HepG2 (cell line): ENCODE results near the gene GPR17. TPM values are rescaled to one million over a fixed set of nuclear protein-coding genes. Genes with fewer than 3 reads are reported as not detected.

Experiments used
- ATAC-seq: fragments of 200-7000 bp; cut with Tn5 transposase; 3 replicates; pipeline ENCODE4 v1.9.1; 2020; ENCODE audit warnings: mild to moderate bottlenecking, moderate library complexity
- BruUV-seq: library from RNA; stranded (reverse); fragments of 400-500 nt; replicated peaks from 2 replicates; lab custom pipeline; 2021; lab: Mats Ljungman, UMichigan
- CTCF ChIA-PET: fragments of 300-600 bp; formaldehyde crosslinking; extraction: SDS; loops from one replicate; lab custom pipeline; 2021; ENCODE audit warnings: low total read pairs, inconsistent platforms, low intra/inter-chr PET ratio; lab: Yijun Ruan, JAX
- POLR2A ChIA-PET: fragments of 350-600 bp; sonication (Branson Sonifier 250); formaldehyde crosslinking; loops from one replicate; lab custom pipeline; 2020; ENCODE audit warnings: antibody characterized with exemption, inconsistent platforms; lab: Yijun Ruan, JAX
- DNase-seq: peaks from one replicate; pipeline ENCODE4 v3.0.0-alpha.2; 2015; ENCODE audit warnings: low spot score
- FAIRE-seq: peaks from 3 replicates; lab custom pipeline; 2011; peaks lifted over from hg19 to GRCh38; lab: Jason Lieb, UNC
- H2AFZ ChIP-seq: one replicate; pipeline ENCODE4 v1.6.1; 2011; ENCODE audit warnings: low read length, inconsistent platforms
- H3K27ac ChIP-seq: fragments of 300-600 bp; 3 replicates; pipeline ENCODE4 v1.8.0; 2011; ENCODE audit warnings: mixed run types, mild to moderate bottlenecking, mixed read lengths, low read length, inconsistent platforms; ENCODE audit not compliant: insufficient read depth; ENCODE audit errors: extremely low read length
- H3K27me3 ChIP-seq, 2 experiments: fragments of 200-600 bp in 1 of 2; 2 replicates in 1 of 2; 3 replicates in 1 of 2; pipeline versions ENCODE4 v1.6.0 to v1.8.0; 2011; ENCODE audit warnings: low read length in 2 of 2, mild to moderate bottlenecking in 2 of 2, moderate library complexity in 2 of 2, inconsistent platforms in 1 of 2; ENCODE audit not compliant: insufficient read depth in 2 of 2, control insufficient read depth in 1 of 2
- H3K36me3 ChIP-seq, 2 experiments: fragments of 200-600 bp in 1 of 2; replicated peaks in 1 of 2; 2 replicates in 1 of 2; 3 replicates in 1 of 2; pipeline versions ENCODE4 v1.5.1 to v1.8.0; 2011; ENCODE audit warnings: low read length in 2 of 2, inconsistent platforms in 1 of 2; ENCODE audit not compliant: insufficient read depth in 2 of 2, control insufficient read depth in 1 of 2
- H3K4me1 ChIP-seq: 2 replicates; pipeline ENCODE4 v1.5.1; 2012; ENCODE audit warnings: low read length, inconsistent platforms; ENCODE audit not compliant: insufficient read depth
- H3K4me2 ChIP-seq: 2 replicates; pipeline ENCODE4 v1.6.0; 2011; ENCODE audit warnings: low read depth, low read length, inconsistent platforms
- H3K4me3 ChIP-seq, 3 experiments: fragments of 200-600 bp in 1 of 3; sonication (generic), shearing (Covaris generic) in 1 of 3; replicated peaks in 1 of 3; 2 replicates each; pipeline ENCODE4 v1.5.1; 2011 to 2016; ENCODE audit warnings: low read length in 3 of 3, inconsistent platforms in 2 of 3, low read depth in 2 of 3, mild to moderate bottlenecking in 2 of 3, control low read depth in 1 of 3, mixed read lengths in 1 of 3; ENCODE audit not compliant: insufficient read depth in 1 of 3
- H3K79me2 ChIP-seq: one replicate; pipeline ENCODE4 v1.6.1; 2011; ENCODE audit warnings: low read length, inconsistent platforms; ENCODE audit not compliant: insufficient read depth
- H3K9ac ChIP-seq: 2 replicates; pipeline ENCODE4 v1.6.0; 2011; ENCODE audit warnings: mild to moderate bottlenecking, low read depth, low read length, inconsistent platforms; ENCODE audit not compliant: insufficient read depth
- H3K9me3 ChIP-seq: 2 replicates; pipeline ENCODE4 v1.5.1; 2012; ENCODE audit warnings: mild to moderate bottlenecking, low read length
- H4K20me1 ChIP-seq: 2 replicates; pipeline ENCODE4 v1.6.0; 2011; ENCODE audit warnings: inconsistent platforms, mild to moderate bottlenecking, low read length, moderate library complexity; ENCODE audit not compliant: insufficient read depth
- CHCHD3 ChIP-seq: sonication (generic); formaldehyde crosslinking; IDR thresholded peaks from 2 replicates; pipeline ENCODE4 v1.8.0; 2022; ENCODE audit warnings: mild to moderate bottlenecking, missing genetic modification reagents, moderate library complexity
- PLRG1 ChIP-seq: fragments of 450-650 bp; conservative IDR thresholded peaks from 2 replicates; pipeline ENCODE4 v1.6.1; 2016
- RBM39 ChIP-seq: fragments of 200-400 bp; formaldehyde crosslinking; IDR thresholded peaks from one replicate; pipeline ENCODE4 v1.6.1; 2018; ENCODE audit warnings: antibody characterized with exemption, mild to moderate bottlenecking, low read depth, low read length; ENCODE audit not compliant: poor library complexity, severe bottlenecking
- SSRP1 ChIP-seq: IDR thresholded peaks from 2 replicates; pipeline ENCODE4 v1.6.1; 2016; ENCODE audit warnings: control low read depth
- ZNF549 ChIP-seq: sonication (generic); formaldehyde crosslinking; IDR thresholded peaks from 2 replicates; pipeline ENCODE4 v1.5.0; 2020; ENCODE audit warnings: missing genetic modification reagents
- ZNF782 ChIP-seq: sonication (generic); formaldehyde crosslinking; IDR thresholded peaks from 2 replicates; pipeline ENCODE4 v1.4.0; 2020; ENCODE audit warnings: missing genetic modification reagents, mild to moderate bottlenecking, borderline replicate concordance
- WGBS: methylation state at CpG from one replicate; pipeline ENCODE4 v1.1.6; 2017; ENCODE audit warnings: low lambda C conversion rate; 5-methylcytosine and 5-hydroxymethylcytosine counted together
- in situ Hi-C: cut with HindIII; loops from 2 replicates; pipeline ENCODE4 v1.10.0; 2017; ENCODE audit warnings: low pct_unique_long_range_greater_than_20kb; ENCODE audit not compliant: extremely low pct_ligation_motif_present
- intact Hi-C: fragments of 100-400 bp; cut with micrococcal nuclease; formaldehyde crosslinking; loops from one replicate; pipeline ENCODE4 v1.10.0; 2022; ENCODE audit not compliant: unreplicated experiment
- polyA plus RNA-seq, 8 experiments: library from polyadenylated mRNA; depleted of rRNA in 3 of 8; stranded (reverse) in 7 of 8; unstranded in 1 of 8; fragments of >200 nt; fragmentation: Illumina TruSeq in 4 of 8; extraction: Trizol in 4 of 8; gene quantifications; 2 replicates each; pipeline versions ENCODE4 v1.2.1 to v1.2.3, GENCODE V29; 2011 to 2016; ENCODE audit warnings: low read depth in 4 of 8, missing spikeins in 1 of 8, mixed read lengths in 1 of 8; ENCODE audit not compliant: insufficient read depth in 1 of 8
- total RNA-seq, 5 experiments: library from RNA; depleted of rRNA; stranded (reverse); fragments of >200 nt; fragmentation: Illumina TruSeq; extraction: Trizol; gene quantifications; 2 replicates each; pipeline ENCODE4 v1.2.3, GENCODE V29; 2016; ENCODE audit warnings: low read depth in 1 of 5
- TF ChIP-seq, protein P1 (sequence below): IDR thresholded peaks from 2 replicates; pipeline ENCODE4 v1.4.0; 2020; ENCODE audit warnings: mild to moderate bottlenecking, missing genetic modification reagents

Gene GPR17
- total and polyA plus RNA-seq, 2 of the 13 experiments (the other 11 are each of a cell fraction or from before 2014, with no cell fraction given), result not detected

GRCh38 chr2:127615511-127616166 lies 30.3 kb upstream of the GPR17 start:
- ATAC-seq (no peak), FAIRE-seq (no peak)
- BruUV-seq, result no TSS peak
- TF ChIP-seq SSRP1 (CRISPR knock-in tag) (no peak), RBM39 (no peak), PLRG1 (no peak), ZNF549 (CRISPR knock-in tag) (no peak), ZNF782 (CRISPR knock-in tag) (no peak), CHCHD3 (CRISPR knock-in tag) (no peak)
- TF ChIP-seq, protein P1, sequence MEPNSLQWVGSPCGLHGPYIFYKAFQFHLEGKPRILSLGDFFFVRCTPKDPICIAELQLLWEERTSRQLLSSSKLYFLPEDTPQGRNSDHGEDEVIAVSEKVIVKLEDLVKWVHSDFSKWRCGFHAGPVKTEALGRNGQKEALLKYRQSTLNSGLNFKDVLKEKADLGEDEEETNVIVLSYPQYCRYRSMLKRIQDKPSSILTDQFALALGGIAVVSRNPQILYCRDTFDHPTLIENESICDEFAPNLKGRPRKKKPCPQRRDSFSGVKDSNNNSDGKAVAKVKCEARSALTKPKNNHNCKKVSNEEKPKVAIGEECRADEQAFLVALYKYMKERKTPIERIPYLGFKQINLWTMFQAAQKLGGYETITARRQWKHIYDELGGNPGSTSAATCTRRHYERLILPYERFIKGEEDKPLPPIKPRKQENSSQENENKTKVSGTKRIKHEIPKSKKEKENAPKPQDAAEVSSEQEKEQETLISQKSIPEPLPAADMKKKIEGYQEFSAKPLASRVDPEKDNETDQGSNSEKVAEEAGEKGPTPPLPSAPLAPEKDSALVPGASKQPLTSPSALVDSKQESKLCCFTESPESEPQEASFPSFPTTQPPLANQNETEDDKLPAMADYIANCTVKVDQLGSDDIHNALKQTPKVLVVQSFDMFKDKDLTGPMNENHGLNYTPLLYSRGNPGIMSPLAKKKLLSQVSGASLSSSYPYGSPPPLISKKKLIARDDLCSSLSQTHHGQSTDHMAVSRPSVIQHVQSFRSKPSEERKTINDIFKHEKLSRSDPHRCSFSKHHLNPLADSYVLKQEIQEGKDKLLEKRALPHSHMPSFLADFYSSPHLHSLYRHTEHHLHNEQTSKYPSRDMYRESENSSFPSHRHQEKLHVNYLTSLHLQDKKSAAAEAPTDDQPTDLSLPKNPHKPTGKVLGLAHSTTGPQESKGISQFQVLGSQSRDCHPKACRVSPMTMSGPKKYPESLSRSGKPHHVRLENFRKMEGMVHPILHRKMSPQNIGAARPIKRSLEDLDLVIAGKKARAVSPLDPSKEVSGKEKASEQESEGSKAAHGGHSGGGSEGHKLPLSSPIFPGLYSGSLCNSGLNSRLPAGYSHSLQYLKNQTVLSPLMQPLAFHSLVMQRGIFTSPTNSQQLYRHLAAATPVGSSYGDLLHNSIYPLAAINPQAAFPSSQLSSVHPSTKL (CRISPR knock-in tag), result no peak
- TF ChIP-seq, all 625 proteins: peak for 0
- ChIA-PET CTCF (no interaction called here), POLR2A (no interaction called here)
- H3K9ac ChIP-seq, result no peak overlapping the region
- intact Hi-C loops, result no loop called here
- no peaks in the 10 kb centered on the region for H3K9me3 ChIP-seq
- peaks cover 16 to 84% of the 10 kb centered on the region in 2 experiments for H3K27me3 ChIP-seq
- H4K20me1 ChIP-seq, result no peaks in the 10 kb centered on the region
- WGBS, result 38% methylated on average over 18 of the region's 18 CpGs
- H3K36me3 ChIP-seq, result no peaks in the 10 kb centered on the region
- in situ Hi-C loops, result no loop called here
- no peaks in the 10 kb centered on the region for H3K4me1 ChIP-seq
- DNase-seq, result no peak
- H3K27ac ChIP-seq, result no peak overlapping the region
- H3K4me3 ChIP-seq, result no peak overlapping the region
- H2AFZ ChIP-seq, result no peak overlapping the region
- H3K4me2 ChIP-seq, result no peak overlapping the region
- H3K79me2 ChIP-seq, result no peaks in the 10 kb centered on the region
